Measurements from ENCODE around the gene NHS.

DNA sequence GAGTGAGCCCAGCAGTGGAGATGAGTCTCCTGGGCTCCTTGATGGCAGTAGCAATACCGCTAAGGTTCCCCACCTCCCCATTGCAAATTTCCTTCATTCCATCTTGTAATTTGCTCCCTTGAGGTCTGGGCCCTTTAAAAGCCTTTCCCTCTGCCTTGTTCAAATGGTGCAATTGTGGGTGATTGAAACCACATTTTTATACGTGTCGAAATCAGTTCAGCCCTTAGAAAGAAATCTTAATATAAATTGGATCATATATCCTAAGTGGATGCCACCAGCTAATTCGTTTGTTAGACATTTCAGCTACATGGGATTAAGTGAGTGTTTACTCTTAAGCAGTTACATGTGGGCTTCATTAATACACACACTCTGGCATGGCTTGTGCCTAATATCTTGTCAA, 68.6 kb downstream of the NHS start:
- TF ChIP-seq, protein P1, sequence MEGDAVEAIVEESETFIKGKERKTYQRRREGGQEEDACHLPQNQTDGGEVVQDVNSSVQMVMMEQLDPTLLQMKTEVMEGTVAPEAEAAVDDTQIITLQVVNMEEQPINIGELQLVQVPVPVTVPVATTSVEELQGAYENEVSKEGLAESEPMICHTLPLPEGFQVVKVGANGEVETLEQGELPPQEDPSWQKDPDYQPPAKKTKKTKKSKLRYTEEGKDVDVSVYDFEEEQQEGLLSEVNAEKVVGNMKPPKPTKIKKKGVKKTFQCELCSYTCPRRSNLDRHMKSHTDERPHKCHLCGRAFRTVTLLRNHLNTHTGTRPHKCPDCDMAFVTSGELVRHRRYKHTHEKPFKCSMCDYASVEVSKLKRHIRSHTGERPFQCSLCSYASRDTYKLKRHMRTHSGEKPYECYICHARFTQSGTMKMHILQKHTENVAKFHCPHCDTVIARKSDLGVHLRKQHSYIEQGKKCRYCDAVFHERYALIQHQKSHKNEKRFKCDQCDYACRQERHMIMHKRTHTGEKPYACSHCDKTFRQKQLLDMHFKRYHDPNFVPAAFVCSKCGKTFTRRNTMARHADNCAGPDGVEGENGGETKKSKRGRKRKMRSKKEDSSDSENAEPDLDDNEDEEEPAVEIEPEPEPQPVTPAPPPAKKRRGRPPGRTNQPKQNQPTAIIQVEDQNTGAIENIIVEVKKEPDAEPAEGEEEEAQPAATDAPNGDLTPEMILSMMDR (IDR thresholded peaks at IDR 0.05 in 4 of 5, conservative IDR thresholded peaks at IDR 0.05 in 1 of 5): no peak
- TF ChIP-seq POLR2A (IDR thresholded peaks at IDR 0.05): no peak
